Measurements from ENCODE around the gene GRAMD1B.
"Not testable (repeated sequence)": the region's sequence is repeated elsewhere in the genome, so short reads cannot be mapped to it uniquely, and the experiment has no call there.

DNA sequence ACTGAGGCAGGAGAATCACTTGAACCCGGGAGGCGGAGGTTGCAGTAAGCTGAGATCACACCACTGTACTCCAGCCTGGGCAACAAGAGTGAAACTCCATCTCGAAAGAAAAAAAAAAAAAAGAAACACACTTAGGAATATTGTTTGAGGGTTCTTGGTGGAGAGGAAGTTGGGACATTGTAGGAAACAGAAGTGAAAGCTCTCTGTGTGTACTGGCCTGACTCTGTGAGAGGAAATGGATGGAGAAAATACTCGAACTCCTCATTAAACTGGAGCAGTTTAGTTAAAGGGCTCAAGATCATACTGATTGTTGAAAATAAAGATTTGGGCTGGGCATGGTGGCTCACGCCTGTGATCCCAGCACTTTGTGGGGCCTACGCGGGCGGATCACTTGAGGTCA lies 35.6 kb downstream of the GRAMD1B start:
- TF ChIP-seq, protein P1, sequence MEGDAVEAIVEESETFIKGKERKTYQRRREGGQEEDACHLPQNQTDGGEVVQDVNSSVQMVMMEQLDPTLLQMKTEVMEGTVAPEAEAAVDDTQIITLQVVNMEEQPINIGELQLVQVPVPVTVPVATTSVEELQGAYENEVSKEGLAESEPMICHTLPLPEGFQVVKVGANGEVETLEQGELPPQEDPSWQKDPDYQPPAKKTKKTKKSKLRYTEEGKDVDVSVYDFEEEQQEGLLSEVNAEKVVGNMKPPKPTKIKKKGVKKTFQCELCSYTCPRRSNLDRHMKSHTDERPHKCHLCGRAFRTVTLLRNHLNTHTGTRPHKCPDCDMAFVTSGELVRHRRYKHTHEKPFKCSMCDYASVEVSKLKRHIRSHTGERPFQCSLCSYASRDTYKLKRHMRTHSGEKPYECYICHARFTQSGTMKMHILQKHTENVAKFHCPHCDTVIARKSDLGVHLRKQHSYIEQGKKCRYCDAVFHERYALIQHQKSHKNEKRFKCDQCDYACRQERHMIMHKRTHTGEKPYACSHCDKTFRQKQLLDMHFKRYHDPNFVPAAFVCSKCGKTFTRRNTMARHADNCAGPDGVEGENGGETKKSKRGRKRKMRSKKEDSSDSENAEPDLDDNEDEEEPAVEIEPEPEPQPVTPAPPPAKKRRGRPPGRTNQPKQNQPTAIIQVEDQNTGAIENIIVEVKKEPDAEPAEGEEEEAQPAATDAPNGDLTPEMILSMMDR (conservative IDR thresholded peaks at IDR 0.05; ENCODE audit: low read length), result not testable (repeated sequence)
- TF ChIP-seq EZH2phosphoT487 (IDR thresholded peaks at IDR 0.05; ENCODE audit: borderline replicate concordance), result not testable (repeated sequence)

Measured in Loucy (cell line).